ENCODE data around the gene ARID4B. TPM values are rescaled to one million over a fixed set of nuclear protein-coding genes. Genes with fewer than 3 reads are reported as not detected.

The ARID4B gene
- total RNA-seq, 1 experiment from 2014 or later = 16.8 TPM

GRCh38 chr1:235246022-235246948 is 81.7 kb downstream of the ARID4B start:
- TF ChIP-seq EZH2 (IDR thresholded peaks at IDR 0.05; ENCODE audit: low read length, unreplicated experiment) (no peak), EZH2phosphoT487 (IDR thresholded peaks at IDR 0.05; ENCODE audit: borderline replicate concordance, low read length) (no peak)
- TF ChIP-seq, protein P1, sequence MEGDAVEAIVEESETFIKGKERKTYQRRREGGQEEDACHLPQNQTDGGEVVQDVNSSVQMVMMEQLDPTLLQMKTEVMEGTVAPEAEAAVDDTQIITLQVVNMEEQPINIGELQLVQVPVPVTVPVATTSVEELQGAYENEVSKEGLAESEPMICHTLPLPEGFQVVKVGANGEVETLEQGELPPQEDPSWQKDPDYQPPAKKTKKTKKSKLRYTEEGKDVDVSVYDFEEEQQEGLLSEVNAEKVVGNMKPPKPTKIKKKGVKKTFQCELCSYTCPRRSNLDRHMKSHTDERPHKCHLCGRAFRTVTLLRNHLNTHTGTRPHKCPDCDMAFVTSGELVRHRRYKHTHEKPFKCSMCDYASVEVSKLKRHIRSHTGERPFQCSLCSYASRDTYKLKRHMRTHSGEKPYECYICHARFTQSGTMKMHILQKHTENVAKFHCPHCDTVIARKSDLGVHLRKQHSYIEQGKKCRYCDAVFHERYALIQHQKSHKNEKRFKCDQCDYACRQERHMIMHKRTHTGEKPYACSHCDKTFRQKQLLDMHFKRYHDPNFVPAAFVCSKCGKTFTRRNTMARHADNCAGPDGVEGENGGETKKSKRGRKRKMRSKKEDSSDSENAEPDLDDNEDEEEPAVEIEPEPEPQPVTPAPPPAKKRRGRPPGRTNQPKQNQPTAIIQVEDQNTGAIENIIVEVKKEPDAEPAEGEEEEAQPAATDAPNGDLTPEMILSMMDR (conservative IDR thresholded peaks at IDR 0.05; ENCODE audit: low read depth, low read length) = no peak
- peak overlapping the region; percentile 8 for H3K27ac ChIP-seq (ENCODE audit: low read length)
- DNase-seq (peak; percentile 51), ATAC-seq (peak; percentile 72)
- H3K79me2 ChIP-seq (ENCODE audit: low read length) = no peaks in the 10 kb centered on the region
- H3K9me3 ChIP-seq (ENCODE audit: low read length) = no peaks in the 10 kb centered on the region
- no TSS peak for BruUV-seq (replicated peaks)
- ChIA-PET POLR2A (ENCODE audit: unreplicated experiment) (interaction anchor here (0.7 kb wide), 2 partner anchors 42 to 121 kb away, joined by 4 to 6 read pairs; no protein-coding TSS in a partner anchor), CTCF (no interaction called here)
- H2AFZ ChIP-seq (ENCODE audit: low read length) = no peak overlapping the region
- intact Hi-C loops (cut with micrococcal nuclease) = no loop called here
- H3K27me3 ChIP-seq (ENCODE audit: low read length) = no peaks in the 10 kb centered on the region
- H3K4me2 ChIP-seq (ENCODE audit: low read length) = no peak overlapping the region
- peaks cover 16% of the 10 kb centered on the region for H3K4me1 ChIP-seq (ENCODE audit: insufficient read depth, low read length)
- no peaks in the 10 kb centered on the region for H4K20me1 ChIP-seq (ENCODE audit: low read length)
- H3F3A ChIP-seq (ENCODE audit: low read length, unreplicated experiment) = no peaks in the 10 kb centered on the region
- no peak overlapping the region for H3K9ac ChIP-seq (ENCODE audit: low read length)
- H3K36me3 ChIP-seq (ENCODE audit: low read depth, low read length) = peaks cover 3% of the 10 kb centered on the region; the same call in 1 of the 2 replicates
- no peaks in the 10 kb centered on the region for H3K9me2 ChIP-seq (replicated peaks; ENCODE audit: low read length)
- H3K4me3 ChIP-seq (ENCODE audit: low read length) = no peak overlapping the region

- Histone ChIP-seq H3K9me2 (replicated peaks; ENCODE audit: low read length) (no peaks in the 10 kb centered on the region), H4K20me1 (ENCODE audit: low read length) (no peaks in the 10 kb centered on the region), H3K27me3 (ENCODE audit: low read length) (no peaks in the 10 kb centered on the region), H3K4me3 (ENCODE audit: low read length) (no peak overlapping the region), H3K36me3 (ENCODE audit: low read depth, low read length) (peaks cover 3% of the 10 kb centered on the region; the same call in 1 of the 2 replicates), H3F3A (ENCODE audit: low read length, unreplicated experiment) (no peaks in the 10 kb centered on the region), H3K79me2 (ENCODE audit: low read length) (no peaks in the 10 kb centered on the region), H3K4me2 (ENCODE audit: low read length) (no peak overlapping the region), H3K9ac (ENCODE audit: low read length) (no peak overlapping the region), H3K27ac (ENCODE audit: low read length) (no peak overlapping the region), H2AFZ (ENCODE audit: low read length) (no peak overlapping the region), H3K9me3 (ENCODE audit: low read length) (no peaks in the 10 kb centered on the region), H3K4me1 (ENCODE audit: insufficient read depth, low read length) (peaks cover 16% of the 10 kb centered on the region)
- no TSS peak for BruUV-seq (replicated peaks)
- DNase-seq (no peak), ATAC-seq (no peak)
- ChIA-PET POLR2A (ENCODE audit: unreplicated experiment) (no interaction called here), CTCF (no interaction called here)
- TF ChIP-seq, protein P1 (conservative IDR thresholded peaks at IDR 0.05; ENCODE audit: low read depth, low read length) = no peak
- TF ChIP-seq EZH2phosphoT487 (IDR thresholded peaks at IDR 0.05; ENCODE audit: borderline replicate concordance, low read length) = no peak
- TF ChIP-seq EZH2 (IDR thresholded peaks at IDR 0.05; ENCODE audit: low read length, unreplicated experiment) = no peak
- intact Hi-C loops (cut with micrococcal nuclease) = no loop called here
Observed at GRCh38 chr1:235244974-235245592, 82.9 kb downstream of the ARID4B start.
